ENCODE results near the gene CPNE7.
A peak's percentile ranks its signal among the peaks of the same experiment; 100 is the strongest.
"Not testable (repeated sequence)": the region's sequence is repeated elsewhere in the genome, so short reads cannot be mapped to it uniquely, and the experiment has no call there.

Gene CPNE7

GRCh38 chr16:89567656-89568594 lies 7.6 kb upstream of the CPNE7 start:
- no peak for DNase-seq (ENCODE audit: low read depth)

DNA sequence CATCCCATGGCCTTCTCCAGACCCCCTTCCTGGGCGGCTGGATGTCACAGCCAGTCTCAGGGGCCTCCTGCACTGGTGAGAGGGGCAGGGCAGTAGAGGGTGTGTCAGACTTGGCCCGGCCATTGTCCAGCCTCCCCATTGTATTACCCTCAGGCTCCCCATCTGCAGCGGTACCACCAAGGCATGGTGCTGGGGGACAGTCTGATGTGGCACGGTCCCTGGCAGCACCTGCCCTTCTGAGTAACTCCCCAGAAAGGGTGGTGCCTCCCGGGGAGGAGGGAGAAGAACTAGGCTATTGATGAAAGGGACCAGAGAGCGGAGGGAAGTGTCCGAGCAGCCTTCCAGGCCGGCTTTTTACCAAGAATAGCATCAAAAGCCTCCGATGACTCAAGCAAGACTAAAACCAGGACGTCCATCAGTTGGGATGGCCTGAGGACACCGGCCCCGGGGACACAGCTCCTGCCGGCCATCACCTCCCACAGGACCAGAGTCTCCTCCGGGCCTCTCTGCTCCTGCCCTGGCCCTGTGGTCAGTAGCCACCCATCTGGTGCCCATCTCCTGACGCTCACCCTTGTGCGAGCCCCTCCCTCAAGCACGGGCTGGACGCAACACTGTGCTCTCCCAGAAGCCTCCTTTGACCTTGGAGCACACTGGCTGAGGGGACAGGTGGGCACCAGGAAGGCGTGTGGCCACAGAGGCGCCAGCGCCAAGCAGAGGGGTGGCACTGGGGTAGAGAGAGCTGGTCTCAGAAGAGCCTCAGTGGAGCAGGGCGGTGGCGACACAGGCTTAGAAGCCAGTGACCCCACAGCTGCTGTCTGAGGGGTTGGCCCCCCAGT lies 5.8 kb upstream of the CPNE7 start:
- DNase-seq (ENCODE audit: low read depth) = no peak

- no peak for DNase-seq (ENCODE audit: low read depth)
These were observed 5.1 kb upstream of the CPNE7 start for GRCh38 chr16:89570342-89570923.

- DNase-seq (ENCODE audit: low read depth) = not testable (repeated sequence)
These were observed 4.5 kb upstream of the CPNE7 start for GRCh38 chr16:89570983-89571598.

DNA sequence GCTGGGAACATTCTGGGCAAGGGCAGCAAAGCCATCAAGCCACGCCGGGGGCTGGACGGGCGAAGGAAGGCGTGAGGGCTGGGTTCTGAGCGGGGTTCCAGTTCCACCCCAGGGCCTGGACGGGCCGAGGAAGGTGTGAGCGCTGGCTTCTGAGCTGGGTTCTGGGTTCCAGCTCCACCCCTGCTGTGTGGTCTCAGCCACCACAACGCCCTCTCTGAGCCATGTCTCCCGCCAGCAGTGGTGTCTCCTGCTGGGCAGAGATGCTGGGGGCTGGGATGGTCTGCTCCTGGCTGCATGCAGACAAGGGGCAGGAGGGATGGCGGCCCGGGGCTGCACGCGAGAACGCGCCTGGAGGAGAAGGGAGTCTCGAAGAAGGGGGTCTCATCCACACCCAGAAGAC lies 3.9 kb upstream of the CPNE7 start:
- no peak for DNase-seq (ENCODE audit: low read depth)

GRCh38 chr16:89572073-89572484 lies 3.5 kb upstream of the CPNE7 start:
- no peak for DNase-seq (ENCODE audit: low read depth)

GRCh38 chr16:89572485-89573205 lies 2.9 kb upstream of the CPNE7 start:
- no peak for DNase-seq (ENCODE audit: low read depth)

DNA sequence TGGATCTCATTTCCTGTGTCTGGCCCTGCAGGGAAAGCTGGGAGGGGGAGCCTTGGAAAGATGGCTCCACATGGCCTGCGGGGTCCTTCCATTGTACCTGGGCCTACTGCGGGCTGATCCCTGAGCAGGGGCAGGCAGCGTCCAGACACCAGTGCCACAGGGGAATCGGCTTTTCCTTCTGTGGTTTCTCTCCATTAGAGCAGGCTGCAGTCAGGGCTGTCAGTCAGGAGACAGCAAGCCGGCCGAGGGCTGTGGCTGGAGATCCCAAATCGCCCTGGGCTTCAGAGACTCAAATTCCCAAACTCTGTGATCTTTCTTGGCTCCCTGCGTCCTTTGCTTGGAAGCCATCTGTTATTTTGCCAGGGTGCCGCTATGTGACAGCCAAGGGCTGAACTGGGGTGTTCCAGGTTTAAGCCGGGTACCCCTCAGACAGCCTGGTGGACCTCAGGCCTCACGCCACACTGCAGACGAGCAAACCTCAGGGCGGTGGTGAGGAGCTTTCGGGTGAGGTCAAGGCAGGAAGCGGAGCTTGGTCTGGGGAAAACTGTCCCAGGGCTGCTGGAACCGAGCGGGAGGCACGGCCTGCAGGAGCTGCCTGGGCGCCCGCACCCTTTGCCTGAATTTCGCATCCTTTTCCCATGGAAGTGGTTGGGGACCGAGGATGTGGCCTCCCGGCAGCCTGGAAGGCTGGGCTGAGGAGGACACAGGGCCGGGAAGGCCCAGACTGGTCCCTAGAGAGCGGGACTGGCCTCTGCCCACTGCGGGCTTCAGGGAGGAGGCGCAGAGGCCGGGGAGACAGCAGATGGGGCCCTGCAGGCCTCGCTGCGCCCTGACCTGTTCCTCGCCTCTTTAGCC lies 1.5 kb upstream of the CPNE7 start:
- DNase-seq (ENCODE audit: low read depth) = no peak

DNA sequence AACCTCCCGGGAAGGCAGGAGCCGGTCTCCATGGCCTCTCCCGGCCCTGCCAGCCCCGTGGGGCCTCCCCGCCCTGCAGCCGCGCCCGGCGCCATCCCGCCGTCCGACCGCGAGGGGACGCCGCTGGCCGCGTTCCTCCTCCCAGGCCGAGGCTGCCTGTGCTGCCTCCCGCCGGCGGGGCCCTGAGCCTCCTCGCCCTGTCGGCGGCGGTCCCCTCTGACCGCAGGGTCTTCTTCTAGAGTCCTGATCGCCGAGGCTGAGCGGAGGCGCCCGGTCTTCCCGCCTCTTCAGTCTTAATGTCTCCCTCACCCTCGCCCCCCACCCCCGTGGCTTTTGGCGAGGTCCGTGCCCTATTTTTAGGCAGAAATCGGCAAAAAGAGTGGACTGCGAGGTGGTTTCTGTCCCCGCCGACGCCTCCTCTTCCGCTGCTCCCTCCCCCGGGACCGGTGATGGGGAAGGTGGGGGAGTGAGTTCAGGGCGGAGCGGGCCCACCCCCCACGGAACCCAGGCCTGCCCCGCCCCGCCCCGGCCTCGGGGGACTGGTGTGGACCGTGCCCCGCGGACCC lies 794 bp upstream of the CPNE7 start:
- DNase-seq (ENCODE audit: low read depth) = peak; percentile 77

GRCh38 chr16:89576153-89577054 lies 846 bp downstream of the CPNE7 start:
- DNase-seq (ENCODE audit: low read depth) = no peak

DNA sequence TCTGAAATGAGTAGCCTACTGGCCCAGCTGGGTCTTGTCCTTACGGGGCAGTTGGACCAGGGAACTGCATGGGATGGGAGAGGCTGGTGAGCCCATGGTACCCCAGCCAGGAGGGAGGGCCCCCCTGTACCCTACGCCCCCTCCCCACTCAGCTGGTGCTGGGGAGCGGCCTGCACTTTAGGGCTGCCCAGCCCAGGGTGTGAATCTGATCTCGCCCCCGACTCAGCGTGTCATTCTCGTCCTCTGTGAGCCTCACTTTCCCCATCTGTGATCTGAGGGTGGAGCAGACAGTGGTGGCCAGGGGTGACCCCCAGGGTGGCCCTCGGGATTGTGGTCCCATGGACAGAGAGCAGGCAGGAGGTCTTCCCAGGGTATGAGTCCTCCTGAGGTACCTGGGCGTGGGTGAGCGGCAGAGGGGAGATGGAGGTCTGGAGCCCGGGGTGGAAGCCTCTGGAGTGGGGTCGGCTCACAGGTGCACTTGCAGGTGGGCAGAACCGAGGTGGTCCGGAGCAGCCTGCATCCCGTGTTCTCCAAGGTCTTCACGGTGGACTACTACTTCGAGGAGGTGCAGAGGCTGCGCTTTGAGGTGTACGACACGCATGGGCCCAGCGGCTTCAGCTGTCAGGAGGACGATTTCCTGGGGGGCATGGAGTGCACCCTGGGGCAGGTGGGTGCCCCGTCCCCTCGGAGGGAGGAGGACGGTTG lies 1.6 kb downstream of the CPNE7 start:
- DNase-seq (ENCODE audit: low read depth) = no peak

GRCh38 chr16:89579351-89579750 lies 3.8 kb downstream of the CPNE7 start:
- DNase-seq (ENCODE audit: low read depth) = no peak

GRCh38 chr16:89581045-89581695 lies 5.6 kb downstream of the CPNE7 start:
- DNase-seq (ENCODE audit: low read depth) = peak; percentile 100

DNA sequence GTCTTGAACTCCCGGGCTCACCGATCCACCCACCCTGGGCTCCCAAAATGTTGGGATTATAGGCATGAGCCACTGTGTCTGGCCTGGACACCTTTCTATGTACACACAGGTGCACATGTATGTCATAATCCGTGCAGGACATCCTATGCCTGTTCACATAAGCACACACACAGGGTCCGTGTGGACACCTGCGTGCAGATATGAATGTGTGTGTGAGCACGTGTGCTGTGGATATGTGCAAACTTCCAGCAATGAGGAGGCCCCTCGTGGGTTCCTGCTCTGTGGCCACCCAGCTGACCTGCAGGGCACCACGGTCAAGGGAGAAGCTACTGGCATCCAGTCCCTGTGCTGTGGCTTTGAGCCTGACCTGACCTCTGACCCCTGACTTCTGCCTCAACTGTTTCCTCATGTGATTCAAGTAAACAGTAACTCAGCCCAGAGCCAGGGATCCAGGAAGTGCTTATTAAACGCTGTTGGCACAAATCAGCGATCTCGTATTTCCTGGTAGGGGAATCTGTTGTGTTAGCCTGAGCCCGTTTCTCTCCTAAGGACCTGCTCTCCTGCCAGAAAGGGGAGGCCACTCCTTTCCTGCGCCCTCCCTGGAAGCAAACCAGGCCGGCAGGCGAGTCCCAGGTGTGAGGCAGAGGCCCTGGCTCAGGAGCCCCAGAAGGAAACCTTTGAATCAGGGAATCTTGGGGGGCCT lies 6.5 kb downstream of the CPNE7 start:
- DNase-seq (ENCODE audit: low read depth) = peak; percentile 77

- no peak for DNase-seq (ENCODE audit: low read depth)
These were observed 7.1 kb downstream of the CPNE7 start for GRCh38 chr16:89582614-89583196.

DNA sequence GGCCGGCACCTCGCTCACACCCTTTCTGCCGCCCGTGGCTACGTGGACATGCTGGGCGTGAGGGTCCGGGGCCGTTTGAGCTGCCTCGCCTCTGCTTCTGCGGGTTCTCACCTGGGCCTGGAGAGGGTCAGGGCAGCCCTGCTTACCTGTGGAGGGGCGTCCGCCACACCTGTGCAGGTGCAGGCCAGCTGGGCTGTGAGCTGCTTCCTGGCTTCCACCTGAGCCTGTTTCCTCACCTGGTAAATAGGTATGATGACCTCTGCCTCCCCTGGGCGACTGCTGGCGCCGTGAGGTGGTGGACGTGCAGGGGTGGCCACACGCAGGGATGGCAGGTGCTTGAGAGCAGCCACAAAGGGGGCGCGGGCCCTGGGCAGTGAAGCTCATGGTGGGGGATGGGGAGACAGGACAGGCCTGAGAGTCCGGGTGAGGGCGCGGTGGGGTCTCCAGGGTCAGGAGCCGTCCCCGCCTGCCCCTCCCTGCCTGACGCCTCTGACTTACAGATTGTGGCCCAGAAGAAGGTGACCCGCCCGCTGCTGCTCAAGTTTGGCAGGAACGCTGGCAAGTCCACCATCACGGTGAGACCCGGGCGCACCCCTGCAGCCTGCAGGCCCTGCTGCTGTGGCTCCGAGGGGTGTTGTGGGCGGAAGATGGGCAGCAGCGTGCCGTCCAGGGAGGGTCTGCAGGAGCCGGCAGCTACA lies 7.8 kb downstream of the CPNE7 start:
- no peak for DNase-seq (ENCODE audit: low read depth)
